HG03565 (cell line): Measurements from ENCODE around the gene FOXK1.
"Not testable (repeated sequence)": the region's sequence is repeated elsewhere in the genome, so short reads cannot be mapped to it uniquely, and the experiment has no call there.

ENCODE experiments used
- ATAC-seq: cut with Tn5 transposase; IDR thresholded peaks from one replicate; pipeline ENCODE4 v1.9.1; 2021; ENCODE audit warnings: mild to moderate bottlenecking, moderate library complexity; ENCODE audit not compliant: unreplicated experiment

Gene FOXK1

DNA sequence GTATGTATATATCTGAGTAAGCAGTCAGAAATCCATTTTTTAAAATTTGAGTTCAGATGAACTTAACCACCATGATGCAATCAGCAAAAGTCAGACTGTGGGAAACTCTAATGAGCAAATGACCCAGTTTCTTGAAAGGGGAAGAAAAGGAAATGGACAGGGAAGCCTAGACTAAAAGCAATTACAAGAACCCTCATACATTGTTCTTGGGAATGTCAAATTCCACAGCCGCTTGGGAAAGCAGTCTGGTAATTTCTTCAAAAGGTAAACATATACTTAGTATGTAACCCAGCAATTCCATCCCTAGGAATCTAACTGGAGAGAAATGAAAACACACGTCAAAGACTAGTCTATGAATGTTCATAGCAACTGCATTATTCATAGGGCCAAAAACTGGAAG lies 16.4 kb upstream of the FOXK1 start:
- ATAC-seq: no peak

DNA sequence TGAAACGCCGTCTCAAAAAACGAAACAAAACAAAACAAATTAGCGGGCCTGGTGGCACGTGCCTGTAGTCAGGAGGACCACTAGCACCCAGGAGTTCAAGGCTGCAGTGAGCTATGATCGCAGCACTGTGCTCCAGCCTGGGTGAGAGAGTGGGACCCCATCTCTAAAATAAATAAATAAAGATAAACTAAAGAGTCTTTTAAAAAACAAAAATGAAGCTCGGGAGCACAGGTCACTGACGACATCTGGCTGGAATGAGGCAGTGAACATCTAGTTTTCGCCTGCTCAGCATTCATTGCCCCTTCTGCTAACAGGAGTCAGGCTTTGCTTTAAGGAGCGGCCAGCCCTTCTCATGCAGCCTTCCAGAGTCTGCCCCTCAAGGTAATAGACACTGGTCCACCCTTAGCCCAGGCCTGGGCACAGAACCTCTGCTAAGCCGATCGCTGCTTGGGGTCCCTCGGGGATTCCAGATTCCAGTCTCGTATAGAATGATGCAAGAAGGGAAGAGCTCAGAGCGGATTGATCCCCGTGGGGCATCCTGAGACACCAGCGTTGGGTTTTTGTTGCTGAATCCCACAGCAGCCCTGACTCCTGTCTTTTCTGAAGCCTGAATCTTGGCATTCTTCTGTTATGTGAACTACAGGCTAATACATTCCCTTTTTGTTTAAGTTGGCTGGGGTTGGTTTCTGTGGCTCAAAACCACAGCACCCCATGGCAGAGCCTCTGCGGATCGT lies 14.2 kb upstream of the FOXK1 start:
- ATAC-seq: no peak

DNA sequence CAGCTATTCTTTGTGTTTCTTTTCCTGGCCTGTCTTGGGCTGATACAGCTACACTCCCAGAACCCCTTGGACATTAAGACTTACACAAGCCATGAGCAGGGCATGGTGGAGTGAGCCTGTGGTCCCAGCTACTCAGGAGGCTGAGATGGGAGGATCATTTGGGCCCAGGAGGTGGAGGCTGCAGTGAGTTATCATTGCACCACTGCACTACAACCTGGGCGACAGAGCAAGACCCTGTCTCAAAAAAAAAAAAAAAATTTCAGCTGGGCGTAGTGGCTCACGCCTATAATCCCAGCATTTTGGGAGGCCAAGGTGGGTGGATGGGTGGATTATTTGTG lies 13.6 kb upstream of the FOXK1 start:
- ATAC-seq: no peak

DNA sequence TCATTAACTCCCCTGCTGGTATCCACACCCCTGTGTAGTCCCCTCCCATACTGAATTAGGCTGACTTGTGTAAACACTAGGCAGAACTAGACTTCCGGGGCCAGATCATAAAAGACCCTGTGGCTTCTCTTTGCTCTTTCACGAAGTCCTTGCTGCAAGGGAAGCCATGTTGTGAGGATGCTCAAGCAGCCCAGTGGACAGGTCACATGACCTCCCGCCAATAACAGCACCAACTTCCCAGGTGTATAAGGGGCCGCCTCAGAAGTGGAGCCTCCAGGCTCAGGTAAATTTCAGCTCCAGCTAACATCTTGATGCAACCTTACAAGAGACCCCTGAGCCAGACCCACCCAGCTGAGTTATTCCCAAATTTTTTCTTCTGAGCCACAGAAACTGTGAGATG lies 11.3 kb upstream of the FOXK1 start:
- no peak for ATAC-seq

DNA sequence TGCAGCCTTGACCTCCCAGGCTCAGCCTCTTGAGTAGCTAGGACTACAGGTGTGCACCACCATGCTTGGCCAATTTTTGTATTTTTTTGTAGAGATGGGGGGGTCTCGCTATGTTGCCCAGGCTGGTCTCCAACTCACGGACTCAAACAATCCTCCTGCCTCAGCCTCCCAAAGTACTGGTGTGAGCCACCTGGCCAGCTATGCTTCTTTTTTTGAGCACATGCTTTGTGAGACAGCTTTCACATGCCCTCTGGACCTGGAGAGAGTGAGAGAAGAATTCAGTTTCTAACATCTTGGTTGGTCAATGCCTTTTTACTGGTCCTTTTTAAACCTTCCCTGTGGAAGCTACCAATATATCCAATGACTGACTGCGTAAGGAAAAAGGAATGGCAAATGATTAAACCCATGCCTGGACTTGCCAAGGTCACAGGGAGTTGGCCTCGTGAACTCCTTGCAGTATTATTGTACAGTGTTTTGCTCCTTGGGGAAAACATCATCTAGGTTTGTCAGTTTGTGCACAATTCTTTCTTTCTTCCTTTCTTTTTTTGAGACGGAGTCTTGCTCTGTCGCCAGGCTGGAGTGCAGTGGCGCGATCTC lies 6.2 kb upstream of the FOXK1 start:
- no peak for ATAC-seq

DNA sequence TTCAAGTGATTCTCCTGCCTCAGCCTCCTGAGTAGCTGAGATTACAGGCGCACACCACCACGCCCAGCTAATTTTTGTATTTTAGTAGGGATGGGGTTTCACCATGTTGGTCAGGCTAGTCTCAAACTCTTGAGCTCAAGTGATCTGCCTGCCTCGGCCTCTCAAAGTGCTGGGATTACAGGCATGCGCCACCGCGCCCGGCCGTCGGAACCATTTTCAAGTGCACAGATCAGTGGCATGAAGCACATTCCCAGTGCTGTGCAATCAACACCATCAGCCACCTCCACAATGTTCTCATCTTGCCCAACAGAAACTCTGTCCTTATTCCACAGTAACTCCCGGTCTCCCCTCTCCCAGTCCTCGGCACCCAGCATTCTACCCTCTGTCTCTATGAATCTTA lies 4.6 kb upstream of the FOXK1 start:
- not testable (repeated sequence) for ATAC-seq

DNA sequence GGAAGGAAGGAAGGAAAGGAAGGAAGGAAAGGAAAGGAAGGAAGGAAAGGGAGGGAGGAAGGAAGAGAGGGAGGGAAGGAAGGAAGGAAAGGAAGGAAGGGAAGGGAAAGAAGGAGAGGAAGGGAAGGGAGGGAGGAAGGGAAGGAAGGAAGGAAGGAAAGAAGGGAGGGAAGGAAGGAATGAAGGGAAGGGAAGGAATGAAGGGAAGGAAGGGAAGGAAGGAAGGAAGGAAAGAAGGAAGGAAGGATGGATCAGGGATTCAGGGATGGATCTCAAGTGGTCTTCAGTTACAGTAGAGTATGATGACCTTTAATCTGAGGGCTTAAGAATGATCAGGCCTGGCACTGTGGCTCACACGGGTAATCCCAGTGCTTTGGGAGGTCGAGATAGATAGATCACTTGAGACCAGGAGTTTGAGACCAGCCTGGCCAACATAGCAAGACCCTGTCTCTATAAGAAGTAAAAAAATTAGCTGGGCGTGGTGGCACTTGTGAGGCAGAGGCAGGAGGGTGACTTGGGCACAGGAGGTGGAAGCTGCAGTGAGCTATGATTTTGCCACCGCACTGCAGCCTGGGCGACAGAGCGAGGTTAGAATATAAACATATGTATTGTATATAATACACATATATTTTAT lies 760 bp upstream of the FOXK1 start:
- no peak for ATAC-seq

DNA sequence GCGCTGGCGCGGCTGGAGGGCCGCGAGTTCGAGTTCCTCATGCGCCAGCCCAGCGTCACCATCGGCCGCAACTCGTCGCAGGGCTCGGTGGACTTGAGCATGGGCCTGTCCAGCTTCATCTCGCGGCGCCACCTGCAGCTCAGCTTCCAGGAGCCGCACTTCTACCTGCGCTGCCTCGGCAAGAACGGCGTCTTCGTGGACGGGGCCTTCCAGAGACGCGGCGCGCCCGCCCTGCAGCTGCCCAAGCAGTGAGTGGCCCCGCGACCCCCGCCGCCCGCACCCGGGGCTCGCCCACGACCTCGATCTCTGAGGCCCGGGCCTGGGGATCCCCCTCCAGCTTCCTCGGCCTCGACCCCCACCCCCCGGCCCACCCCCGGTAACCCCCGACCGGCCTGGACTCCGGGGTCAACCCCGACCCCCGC lies 537 bp downstream of the FOXK1 start:
- peak; percentile 19 for ATAC-seq

DNA sequence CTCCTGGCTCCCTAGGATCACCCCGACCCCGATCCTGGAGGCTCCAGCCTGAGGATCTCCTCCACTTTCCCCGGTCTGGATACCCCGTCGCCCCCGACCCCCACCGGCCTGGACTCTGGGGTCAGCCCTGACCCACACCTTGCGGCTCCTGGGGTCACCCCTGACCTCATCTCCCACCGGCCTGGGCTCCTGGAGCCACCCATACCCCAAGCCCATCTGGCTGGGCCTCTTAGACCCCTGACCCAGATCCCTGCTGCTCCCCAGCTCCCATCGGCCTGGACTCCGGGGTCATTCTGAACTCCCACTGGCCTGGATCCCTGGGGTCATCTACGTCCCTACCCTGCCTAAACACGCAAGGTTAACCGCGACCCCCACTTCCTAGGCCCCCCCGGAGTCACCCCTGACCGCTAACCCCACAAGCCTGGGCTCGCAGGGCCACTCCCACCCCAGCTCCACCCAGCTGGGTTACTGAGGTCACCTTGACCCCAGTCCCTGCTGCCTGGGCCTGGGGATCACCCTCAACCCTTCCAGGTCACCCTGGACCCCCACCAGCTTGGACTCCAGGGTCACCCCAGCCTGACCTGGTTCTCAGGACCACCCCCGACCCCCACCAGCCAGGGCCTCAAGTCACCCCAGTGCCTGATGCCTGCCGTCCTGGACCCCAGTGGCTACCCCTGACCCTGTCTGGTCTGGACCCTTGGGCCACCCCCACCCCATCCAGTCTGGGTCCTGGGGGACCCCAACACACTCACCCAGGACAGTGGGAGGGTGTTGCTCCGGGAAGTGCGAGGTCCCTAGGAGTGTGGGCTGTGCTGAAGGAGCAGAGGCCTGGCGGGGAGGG lies 1.2 kb downstream of the FOXK1 start:
- no peak for ATAC-seq

DNA sequence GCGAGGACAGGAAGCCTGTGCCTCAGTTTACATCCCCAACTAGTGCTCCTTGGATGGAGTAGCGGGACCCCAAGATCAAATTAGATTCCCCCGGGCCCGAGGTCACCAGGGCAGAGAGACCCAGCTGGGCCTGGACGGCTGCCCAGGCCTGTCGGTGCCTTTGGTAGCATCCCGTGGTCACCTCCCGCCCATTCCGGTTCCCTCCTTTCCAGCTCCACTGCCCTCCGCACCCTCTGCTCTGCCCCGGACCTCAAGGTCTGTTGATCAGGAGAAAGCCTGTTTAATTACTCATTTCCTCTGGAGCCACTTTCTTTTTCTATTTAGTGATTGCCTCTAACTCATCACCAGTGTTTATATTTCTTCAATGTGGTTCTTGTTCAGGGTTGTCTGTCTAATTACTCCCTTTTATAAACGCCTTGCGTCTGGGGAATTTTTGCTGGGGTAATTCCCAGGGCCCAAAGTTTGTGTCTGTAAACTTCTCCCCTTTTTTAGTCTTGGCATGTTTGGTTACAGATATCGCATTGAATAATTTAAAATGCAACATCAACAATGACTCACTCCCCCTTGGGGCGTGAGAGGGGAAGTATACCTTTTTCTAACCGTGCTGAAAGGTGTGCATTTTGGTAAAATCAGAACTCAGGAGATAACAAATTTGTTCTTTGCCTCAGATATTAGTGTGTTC lies 1.9 kb downstream of the FOXK1 start:
- ATAC-seq: peak; percentile 30

DNA sequence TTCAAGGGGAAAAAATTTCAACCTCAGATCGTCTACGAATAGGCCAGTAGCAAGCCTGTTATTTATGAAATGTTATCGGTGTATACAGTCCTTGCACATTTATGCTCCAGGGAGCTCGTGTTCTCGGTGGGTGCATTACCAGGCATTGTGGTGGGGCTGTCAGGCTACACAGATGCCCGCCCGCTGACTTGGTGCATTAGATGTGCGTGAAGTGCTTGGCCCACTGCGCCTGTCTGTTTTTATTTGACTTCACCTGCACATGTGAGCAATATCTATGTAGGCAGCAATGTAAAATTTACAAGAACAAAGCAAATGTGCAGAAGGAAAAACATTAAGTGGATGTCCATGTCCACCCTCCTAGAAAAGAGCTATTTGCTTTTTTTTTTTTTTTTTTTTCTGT lies 2.8 kb downstream of the FOXK1 start:
- ATAC-seq: no peak

DNA sequence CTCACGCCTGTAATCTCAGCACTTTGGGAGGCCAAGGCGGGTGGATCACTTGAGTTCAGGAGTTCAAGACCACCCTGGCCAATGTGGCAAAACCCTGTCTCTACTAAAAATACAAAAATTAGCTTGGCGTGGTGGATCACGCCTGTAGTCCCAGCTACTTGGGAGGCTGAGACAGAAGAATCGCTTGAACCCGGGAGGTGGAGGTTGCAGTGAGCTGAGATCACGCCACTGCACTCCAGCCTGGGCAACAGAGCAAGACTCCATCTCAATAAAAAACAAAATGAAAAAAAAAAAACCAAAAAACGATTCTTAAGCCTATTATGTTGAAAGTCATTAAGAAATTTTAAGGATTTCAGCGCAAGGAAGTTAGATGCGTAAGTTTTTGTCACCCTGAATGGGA lies 3.6 kb downstream of the FOXK1 start:
- ATAC-seq: not testable (repeated sequence)

DNA sequence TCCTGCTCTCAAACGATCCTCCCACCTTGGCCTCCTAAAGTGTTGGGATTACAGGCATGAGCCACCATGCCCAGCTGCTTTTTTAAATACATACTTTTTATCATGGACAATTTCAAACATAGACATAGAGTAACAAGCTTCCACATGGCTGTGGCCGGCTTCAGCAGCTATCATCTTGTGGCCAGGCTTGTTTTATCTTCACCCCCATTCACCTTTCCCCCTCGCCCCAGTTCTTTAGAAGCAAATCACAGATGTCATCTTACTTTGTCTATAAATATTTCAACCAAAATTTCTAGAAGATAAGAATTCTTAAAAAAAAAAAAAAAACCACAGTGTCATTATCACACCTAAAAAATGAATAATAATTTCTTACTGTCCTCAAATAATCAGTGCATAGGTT lies 5.9 kb downstream of the FOXK1 start:
- no peak for ATAC-seq

DNA sequence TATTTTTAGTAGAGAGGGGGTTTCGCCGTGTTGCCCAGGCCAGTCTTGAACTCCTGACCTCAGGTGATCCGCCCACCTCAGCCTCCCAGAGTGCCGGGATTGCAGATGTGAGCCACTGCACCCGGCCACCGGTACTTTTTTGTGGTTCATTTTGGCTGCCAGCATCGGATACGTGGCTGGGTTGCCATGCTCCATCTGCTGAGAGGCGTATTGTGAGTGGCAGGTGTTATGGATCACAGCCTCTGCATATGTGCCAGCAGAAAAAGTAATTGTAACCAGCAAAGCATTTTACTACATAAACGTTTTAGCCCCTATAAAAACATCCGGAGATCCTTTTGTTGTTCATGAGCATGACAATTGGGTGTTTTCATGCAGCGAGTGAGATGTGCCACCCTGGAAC lies 7.1 kb downstream of the FOXK1 start:
- no peak for ATAC-seq

DNA sequence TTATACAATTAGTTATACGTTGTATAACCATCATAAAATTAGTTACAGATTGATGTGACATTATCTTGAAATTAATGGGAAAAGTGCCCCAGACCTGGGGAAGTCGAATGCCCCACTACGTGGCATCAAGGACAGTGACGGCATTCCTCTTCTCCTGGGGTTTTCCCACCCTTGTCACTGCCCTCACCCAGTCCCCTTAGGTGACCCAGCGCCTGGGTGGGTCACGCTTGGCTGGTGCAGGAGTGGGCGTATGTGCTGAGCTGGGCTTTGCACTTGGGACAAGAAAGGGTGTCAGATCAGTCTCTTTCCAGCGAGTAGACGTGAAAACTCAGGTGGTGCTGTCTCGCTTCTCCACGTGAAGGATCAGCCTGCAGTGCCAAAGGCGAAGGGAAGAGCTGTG lies 7.6 kb downstream of the FOXK1 start:
- no peak for ATAC-seq

DNA sequence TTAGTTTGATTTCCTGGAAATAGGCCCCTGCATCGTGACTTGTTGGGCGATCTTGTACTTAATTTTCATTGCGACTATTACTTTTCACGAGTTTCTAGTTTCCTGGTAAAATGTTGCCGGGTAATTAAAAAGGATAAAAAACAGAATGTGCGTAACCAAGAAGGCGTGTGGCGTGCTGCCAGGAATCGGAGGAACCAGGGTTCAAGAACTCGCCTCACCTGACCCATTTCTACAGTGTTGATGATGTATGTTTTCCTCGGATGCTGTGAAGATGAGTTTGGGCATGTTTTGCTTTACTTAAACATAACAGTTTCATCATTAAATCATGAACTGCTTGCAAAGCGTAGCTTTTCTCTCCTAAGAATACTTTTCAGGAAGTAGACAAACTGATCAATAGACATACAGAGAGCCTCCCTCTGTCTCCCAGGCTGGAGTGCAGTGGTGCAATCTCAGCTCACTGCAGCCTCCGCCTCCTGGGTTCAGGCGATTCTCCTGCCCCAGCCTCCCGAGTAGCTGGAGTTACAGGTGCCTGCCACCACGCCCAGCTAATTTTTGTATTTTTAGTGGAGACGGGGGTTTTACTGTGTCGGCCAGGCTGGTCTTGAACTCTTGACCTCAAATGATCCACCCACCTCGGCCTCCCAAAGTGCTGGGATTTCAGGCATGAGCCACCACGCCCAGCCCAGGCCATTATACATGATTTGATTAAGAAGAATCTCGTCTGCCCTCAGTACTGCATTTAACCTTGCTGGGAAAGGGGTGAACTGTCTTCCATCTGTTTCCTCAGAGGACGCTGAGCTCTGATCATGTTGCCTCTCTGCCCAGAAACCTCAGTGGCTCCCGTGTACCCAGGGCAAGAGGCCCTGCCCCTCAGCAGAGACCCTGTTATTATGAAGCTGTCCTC lies 9.1 kb downstream of the FOXK1 start:
- no peak for ATAC-seq

DNA sequence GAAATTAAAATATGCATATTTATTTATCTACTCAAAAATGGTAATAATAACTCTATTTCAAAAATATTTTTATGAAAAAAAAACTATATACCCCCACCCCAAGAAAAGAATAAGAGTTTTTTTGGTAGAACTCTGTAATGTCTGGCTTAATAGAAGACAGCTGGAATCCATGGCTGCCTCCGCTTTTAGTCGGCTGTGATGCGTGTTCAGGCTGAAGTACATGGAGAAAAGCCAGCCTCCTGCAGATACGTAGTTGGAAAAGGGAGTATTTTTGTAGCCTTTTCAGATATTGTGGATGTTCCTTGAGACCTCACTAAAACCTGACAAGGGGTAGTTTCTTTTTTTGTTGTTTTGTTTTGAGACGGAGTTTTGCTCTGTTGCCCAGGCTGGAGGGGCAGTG lies 10.0 kb downstream of the FOXK1 start:
- ATAC-seq: no peak

DNA sequence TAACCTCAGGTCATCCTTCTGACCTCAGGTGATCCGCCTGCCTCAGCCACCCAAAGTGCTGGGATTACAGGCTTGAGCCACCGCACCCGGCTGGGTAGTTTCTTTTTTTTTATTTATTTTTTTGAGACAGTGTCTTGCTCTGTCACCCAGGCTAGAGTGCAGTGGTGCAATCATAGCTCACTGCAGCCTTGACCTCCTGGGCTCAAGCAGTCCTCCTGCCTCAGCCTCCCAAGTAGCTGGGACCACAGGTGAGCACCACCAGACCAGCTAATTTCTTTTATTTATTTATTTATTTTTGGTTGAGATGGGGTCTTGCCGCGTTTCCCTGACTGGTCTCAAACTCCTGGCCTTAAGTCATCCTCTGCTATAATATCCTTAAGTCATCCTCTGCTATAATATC lies 10.5 kb downstream of the FOXK1 start:
- ATAC-seq: not testable (repeated sequence)

DNA sequence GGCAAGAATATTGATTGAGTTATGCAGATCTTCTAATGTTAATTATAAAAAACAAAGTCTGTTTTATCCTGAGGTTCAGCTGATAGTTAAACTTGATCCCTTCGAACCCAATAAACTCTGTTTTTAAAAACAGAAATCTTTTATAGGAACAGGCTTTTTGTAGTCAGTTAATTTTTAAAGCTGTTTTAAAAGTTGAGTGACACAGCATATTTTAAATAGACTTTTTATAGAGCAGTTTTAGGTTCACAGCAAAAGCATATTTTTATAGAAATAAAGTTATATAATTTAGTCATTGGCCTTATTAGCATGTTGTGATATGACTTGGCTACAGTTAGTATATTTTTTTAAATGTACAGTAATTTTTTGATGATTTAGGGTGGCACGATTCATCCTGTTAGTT lies 11.1 kb downstream of the FOXK1 start:
- no peak for ATAC-seq

DNA sequence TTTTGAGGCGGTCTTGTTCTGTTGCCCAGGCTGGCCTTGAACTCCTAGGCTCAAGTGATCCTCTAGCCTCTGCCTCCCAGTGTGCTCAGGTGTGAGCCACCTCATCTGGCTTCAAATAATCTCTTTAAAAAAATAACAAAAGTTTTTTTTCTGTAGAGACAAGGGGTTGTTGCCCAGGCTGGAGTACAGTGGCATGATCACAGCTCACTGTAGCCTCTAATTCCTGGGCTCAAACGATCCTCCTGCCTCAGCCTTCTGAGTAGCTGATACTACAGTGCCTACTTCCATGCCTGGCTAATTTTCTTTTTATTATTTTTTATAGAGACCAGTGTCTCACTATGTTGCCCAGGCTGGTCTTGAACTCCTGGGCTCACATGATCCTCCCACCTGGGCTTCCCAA lies 11.7 kb downstream of the FOXK1 start:
- ATAC-seq: no peak
